H1 (cell line): ENCODE results near the gene CMBL. TPM values are rescaled to one million over a fixed set of nuclear protein-coding genes. Genes with fewer than 3 reads are reported as not detected.
A peak's percentile ranks its signal among the peaks of the same experiment; 100 is the strongest.

ENCODE experiments used
- CTCF ChIA-PET: fragments of 300-600 bp; sonication (Branson Sonifier 250); formaldehyde crosslinking; loops from one replicate; lab custom pipeline; 2021; ENCODE audit not compliant: partially characterized antibody; lab: Charles Lee
- POLR2A ChIA-PET: fragments of 300-600 bp; sonication (Branson Sonifier 250); formaldehyde crosslinking; loops from one replicate; lab custom pipeline; 2021; ENCODE audit warnings: inconsistent platforms; ENCODE audit not compliant: partially characterized antibody; lab: Charles Lee
- DNase-seq, 2 experiments: peaks; one replicate each; pipeline versions ENCODE4 v3.0.0 to v3.0.0-alpha.2; 2010 to 2022; ENCODE audit warnings: low spot score in 2 of 2, low read depth in 1 of 2, mixed read lengths in 1 of 2
- FAIRE-seq: peaks from 2 replicates; lab custom pipeline; 2011; peaks lifted over from hg19 to GRCh38; lab: Jason Lieb, UNC
- H2AFZ ChIP-seq: 2 replicates; pipeline ENCODE4 v1.8.1; 2012; ENCODE audit warnings: low read length, inconsistent platforms
- H2AK5ac ChIP-seq: 2 replicates; pipeline ENCODE4 v1.6.1; 2013; ENCODE audit warnings: low read depth, low read length
- H2BK120ac ChIP-seq: replicated peaks from 2 replicates; pipeline ENCODE3; 2013; ENCODE audit warnings: low read depth, low read length, inconsistent platforms
- H2BK12ac ChIP-seq: 2 replicates; pipeline ENCODE4 v1.6.1; 2013; ENCODE audit warnings: low read depth, low read length
- H2BK15ac ChIP-seq: 2 replicates; pipeline ENCODE4 v1.6.1; 2013; ENCODE audit warnings: low read length
- H2BK20ac ChIP-seq: 2 replicates; pipeline ENCODE4 v1.6.1; 2013; ENCODE audit warnings: low read length
- H2BK5ac ChIP-seq: 2 replicates; pipeline ENCODE4 v1.6.1; 2013; ENCODE audit warnings: low read depth, low read length
- H3K14ac ChIP-seq: 2 replicates; pipeline ENCODE4 v1.6.1; 2013; ENCODE audit warnings: inconsistent platforms; ENCODE audit not compliant: insufficient read length
- H3K18ac ChIP-seq: 2 replicates; pipeline ENCODE4 v1.6.1; 2013; ENCODE audit warnings: low read length; ENCODE audit errors: extremely low read depth
- H3K23ac ChIP-seq: 2 replicates; pipeline ENCODE4 v1.6.1; 2013; ENCODE audit warnings: inconsistent platforms; ENCODE audit not compliant: insufficient read length
- H3K23me2 ChIP-seq: 2 replicates; pipeline ENCODE4 v1.6.1; 2013; ENCODE audit warnings: low read depth, low read length
- H3K27ac ChIP-seq: 2 replicates; pipeline ENCODE4 v1.6.1; 2011; ENCODE audit warnings: low read depth, low read length, inconsistent platforms
- H3K27me3 ChIP-seq, 4 experiments: replicated peaks in 1 of 4; 1 replicate in 1 of 4; 2 replicates in 3 of 4; pipeline versions ENCODE4 v1.6.1 to v1.8.1; 2011 to 2013; ENCODE audit warnings: low read length in 3 of 4, mild to moderate bottlenecking in 3 of 4, inconsistent platforms in 2 of 4, mixed read lengths in 2 of 4, moderate library complexity in 1 of 4; ENCODE audit not compliant: control insufficient read depth in 3 of 4, insufficient read depth in 3 of 4; ENCODE audit errors: extremely low read depth in 1 of 4
- H3K36me3 ChIP-seq, 4 experiments: 2 replicates each; pipeline versions ENCODE4 v1.6.1 to v1.8.1; 2011 to 2013; ENCODE audit warnings: mild to moderate bottlenecking in 4 of 4, low read length in 3 of 4, moderate library complexity in 2 of 4, control low read depth in 1 of 4, inconsistent platforms in 1 of 4; ENCODE audit not compliant: insufficient read depth in 4 of 4, control insufficient read depth in 2 of 4
- H3K4ac ChIP-seq: replicated peaks from 2 replicates; pipeline ENCODE3; 2013; ENCODE audit warnings: low read length, low read depth, mixed read lengths, inconsistent platforms; ENCODE audit not compliant: insufficient read length
- H3K4me1 ChIP-seq, 4 experiments: replicated peaks in 1 of 4; 1 replicate in 1 of 4; 2 replicates in 3 of 4; pipeline versions ENCODE4 v1.6.1 to v1.8.1; 2011 to 2013; ENCODE audit warnings: low read length in 3 of 4, inconsistent platforms in 2 of 4, mixed read lengths in 1 of 4; ENCODE audit not compliant: insufficient read depth in 4 of 4, control insufficient read depth in 3 of 4
- H3K4me2 ChIP-seq, 2 experiments: 2 replicates each; pipeline versions ENCODE4 v1.6.1 to v1.8.1; 2011 to 2013; ENCODE audit warnings: low read depth in 2 of 2, low read length in 2 of 2, control low read depth in 1 of 2, inconsistent platforms in 1 of 2, mild to moderate bottlenecking in 1 of 2; ENCODE audit not compliant: insufficient read depth in 1 of 2
- H3K4me3 ChIP-seq, 4 experiments: fragments of 200-600, 300-600 bp in 1 of 4; sonication (generic), shearing (Covaris generic), sonication (Bioruptor Twin) in 1 of 4; 2 replicates each; pipeline versions ENCODE4 v1.5.1 to v1.8.1; 2011 to 2016; ENCODE audit warnings: low read length in 4 of 4, low read depth in 3 of 4, control low read depth in 2 of 4, inconsistent platforms in 2 of 4, mild to moderate bottlenecking in 2 of 4, mixed read lengths in 1 of 4, moderate library complexity in 1 of 4; ENCODE audit not compliant: insufficient read depth in 2 of 4; ENCODE audit errors: extremely low read depth in 1 of 4
- H3K56ac ChIP-seq: replicated peaks from 2 replicates; pipeline ENCODE3; 2013; ENCODE audit warnings: low read depth, mild to moderate bottlenecking, mixed read lengths, low read length, inconsistent platforms; ENCODE audit not compliant: insufficient read length
- H3K79me1 ChIP-seq: 2 replicates; pipeline ENCODE4 v1.6.1; 2013; ENCODE audit warnings: low read depth, low read length, control low read depth
- H3K79me2 ChIP-seq, 2 experiments: 2 replicates each; pipeline versions ENCODE4 v1.6.1 to v1.8.1; 2012 to 2013; ENCODE audit warnings: low read length in 2 of 2, mild to moderate bottlenecking in 2 of 2, inconsistent platforms in 1 of 2; ENCODE audit not compliant: insufficient read depth in 2 of 2, control insufficient read depth in 1 of 2
- H3K9ac ChIP-seq, 4 experiments: replicated peaks in 1 of 4; 1 replicate in 1 of 4; 2 replicates in 3 of 4; pipeline versions ENCODE4 v1.6.1 to v1.8.1; 2011 to 2013; ENCODE audit warnings: low read depth in 3 of 4, low read length in 3 of 4, control low read depth in 2 of 4, mild to moderate bottlenecking in 2 of 4, moderate library complexity in 2 of 4, inconsistent platforms in 1 of 4; ENCODE audit errors: extremely low read depth in 1 of 4
- H3K9me3 ChIP-seq, 2 experiments: 2 replicates each; pipeline versions ENCODE4 v1.6.1 to v1.8.1; 2012 to 2013; ENCODE audit warnings: mild to moderate bottlenecking in 2 of 2, moderate library complexity in 2 of 2, control low read depth in 1 of 2, inconsistent platforms in 1 of 2, low read depth in 1 of 2, low read length in 1 of 2, mixed read lengths in 1 of 2; ENCODE audit not compliant: insufficient read depth in 2 of 2
- H4K20me1 ChIP-seq, 2 experiments: replicated peaks in 1 of 2; 2 replicates each; pipeline versions ENCODE3 to v1.8.1; 2011 to 2013; ENCODE audit warnings: inconsistent platforms in 2 of 2, low read length in 2 of 2, mild to moderate bottlenecking in 1 of 2; ENCODE audit not compliant: insufficient read depth in 2 of 2, control insufficient read depth in 1 of 2
- H4K5ac ChIP-seq: 2 replicates; pipeline ENCODE4 v1.6.1; 2013; ENCODE audit warnings: low read length, low read depth, mixed read lengths, inconsistent platforms; ENCODE audit not compliant: insufficient read length
- H4K8ac ChIP-seq: 2 replicates; pipeline ENCODE4 v1.8.0; 2013; ENCODE audit warnings: mild to moderate bottlenecking, moderate library complexity, low read length, inconsistent platforms; ENCODE audit not compliant: insufficient read depth; ENCODE audit errors: extremely low read depth
- H4K91ac ChIP-seq: replicated peaks from 2 replicates; pipeline ENCODE3; 2013; ENCODE audit warnings: low read length, mixed read lengths, inconsistent platforms; ENCODE audit not compliant: insufficient read length
- ATF2 ChIP-seq: IDR thresholded peaks from 2 replicates; pipeline ENCODE4 v1.6.1; 2012; ENCODE audit warnings: low read length, inconsistent platforms
- CBX5 ChIP-seq: fragments of 300-800, 300-1000 bp; sonication (generic); IDR thresholded peaks from 2 replicates; pipeline ENCODE4 v1.7.1; 2016; ENCODE audit warnings: antibody characterized with exemption, low read length, low read depth
- HDAC6 ChIP-seq: IDR thresholded peaks from one replicate; pipeline ENCODE4 v1.7.1; 2012; ENCODE audit warnings: low read depth, mild to moderate bottlenecking, inconsistent platforms, low read length, moderate library complexity
- MAFK ChIP-seq: IDR thresholded peaks from 2 replicates; pipeline ENCODE4 v1.6.1; 2012; ENCODE audit warnings: low read depth, mild to moderate bottlenecking, improper control_type of control experiment, low read length
- MAX ChIP-seq: IDR thresholded peaks from 2 replicates; pipeline ENCODE4 v1.6.1; 2012; ENCODE audit warnings: inconsistent platforms
- NANOG ChIP-seq: IDR thresholded peaks from 2 replicates; pipeline ENCODE4 v1.6.1; 2011; ENCODE audit warnings: low read length, low read depth, mild to moderate bottlenecking, inconsistent platforms; ENCODE audit not compliant: insufficient read depth, poor library complexity, severe bottlenecking
- RAD21 ChIP-seq, 2 experiments: IDR thresholded peaks in 1 of 2; conservative IDR thresholded peaks in 1 of 2; 2 replicates each; pipeline ENCODE4 v1.6.1; 2011; ENCODE audit warnings: low read depth in 2 of 2, low read length in 2 of 2, improper control_type of control experiment in 1 of 2, inconsistent platforms in 1 of 2, mild to moderate bottlenecking in 1 of 2, moderate library complexity in 1 of 2
- YY1 ChIP-seq: IDR thresholded peaks from 2 replicates; pipeline ENCODE4 v1.6.1; 2011; ENCODE audit warnings: low read depth, mild to moderate bottlenecking, low read length
- ZNF274 ChIP-seq: IDR thresholded peaks from 2 replicates; pipeline ENCODE4 v1.7.0; 2012; ENCODE audit warnings: low read length, borderline replicate concordance; ENCODE audit errors: extremely low read depth
- WGBS, 2 experiments: shearing (Covaris generic) in 1 of 2; methylation state at CpG; one replicate each; pipeline versions ENCODE4 v1.1.6 to v1.1.7; 2013 to 2015; ENCODE audit warnings: low lambda C conversion rate in 2 of 2, mixed read lengths in 2 of 2, inconsistent platforms in 1 of 2, low coverage in 1 of 2, missing lambda C conversion rate in 1 of 2; ENCODE audit not compliant: insufficient replicate concordance in 2 of 2, insufficient coverage in 1 of 2, insufficient read length in 1 of 2; ENCODE audit errors: extremely low coverage in 1 of 2, missing lambda C conversion rate in 1 of 2; 5-methylcytosine and 5-hydroxymethylcytosine counted together
- polyA plus RNA-seq, 7 experiments: library from polyadenylated mRNA; depleted of rRNA in 3 of 7; stranded (reverse) in 5 of 7; unstranded in 2 of 7; fragments of >200 nt in 5 of 7; fragments of 200-250 nt in 2 of 7; gene quantifications; 1 replicate in 5 of 7; 2 replicates in 1 of 7; 4 replicates in 1 of 7; pipeline versions ENCODE4 v1.2.1 to v1.2.3, GENCODE V29; 2011 to 2013; ENCODE audit warnings: missing spikeins in 2 of 7, mixed read lengths in 2 of 7
- total RNA-seq: library from RNA; stranded (reverse); fragmentation: NEBNext Ultra II Directional; extraction: Animal tissue kit (Norgen Biotek cat#: 25700); gene quantifications from 2 replicates; pipeline ENCODE4 v1.2.1, GENCODE V29; 2021

CMBL gene
- total and polyA plus RNA-seq, 2 of the 8 experiments (the other 6 are each of a cell fraction or from before 2014, with no cell fraction given), result 27.9 to 32.1 TPM

GRCh38 chr5:10310066-10310779 is 2.5 kb upstream of the CMBL start:
- no peak overlapping the region for H4K8ac ChIP-seq
- CTCF ChIA-PET, result interaction anchor here (0.7 to 1.2 kb wide), 4 partner anchors 16 to 94 kb away, joined by 3 read pairs; no protein-coding TSS in a partner anchor
- no peak overlapping the region; the same call in 1 of the 2 replicates for H2BK15ac ChIP-seq
- DNase-seq, result no peak
- no peak overlapping the region for H3K23ac ChIP-seq
- H3K4me3 ChIP-seq, result no peak overlapping the region
- H2BK12ac ChIP-seq, result no peak overlapping the region
- no peak overlapping the region for H4K5ac ChIP-seq
- H3K36me3 ChIP-seq, result no peaks in the 10 kb centered on the region
- H3K56ac ChIP-seq, result no peak overlapping the region
- WGBS, 2 experiments, result 91% methylated on average over 8 of the region's 8 CpGs; no CpG with 5 or more reads in 1 of the 2 experiments
- no peak overlapping the region for H3K9ac ChIP-seq
- H3K79me1 ChIP-seq, result no peaks in the 10 kb centered on the region
- H4K20me1 ChIP-seq, result no peaks in the 10 kb centered on the region
- H3K4me1 ChIP-seq, result peaks cover 0 to 6% (median 4%) of the 10 kb centered on the region in 4 experiments; a peak in 5 of 7 replicates
- peaks cover 0 to 2% (median 0%) of the 10 kb centered on the region in 4 experiments; a peak in 1 of 7 replicates for H3K27me3 ChIP-seq
- H3K18ac ChIP-seq, result 0 out of 2 replicates have a peak overlapping the region, but pooled peaks have one; percentile 24
- H3K79me2 ChIP-seq, result no peaks in the 10 kb centered on the region
- H3K4me2 ChIP-seq, result no peak overlapping the region
- POLR2A ChIA-PET, result interaction anchor here (1.3 kb wide), 1 partner anchor 9 kb away, joined by 4 read pairs; no protein-coding TSS in a partner anchor
- H3K4ac ChIP-seq, result no peak overlapping the region
- H2AFZ ChIP-seq, result no peak overlapping the region
- FAIRE-seq, result no peak
- H2AK5ac ChIP-seq, result no peak overlapping the region
- no peak overlapping the region for H2BK120ac ChIP-seq
- no peak overlapping the region for H4K91ac ChIP-seq
- 0 out of 2 replicates have a peak overlapping the region, but pooled peaks have one; percentile 10 for H2BK20ac ChIP-seq
- H3K14ac ChIP-seq, result no peak overlapping the region
- H2BK5ac ChIP-seq, result 0 out of 2 replicates have a peak overlapping the region, but pooled peaks have one; percentile 22
- peaks cover 6% of the 10 kb centered on the region for H3K23me2 ChIP-seq
- H3K9me3 ChIP-seq, result no peaks in the 10 kb centered on the region; a peak in 1 of 4 replicates
- H3K27ac ChIP-seq, result no peak overlapping the region
- TF ChIP-seq YY1 (peak; percentile 68), CBX5 (no peak), MAX (0 out of 2 replicates have a peak, but pooled peaks have one; percentile 43), ZNF274 (no peak), MAFK (peak; percentile 82), HDAC6 (no peak), RAD21 (IDR thresholded peaks at IDR 0.05 in 1 of 2, conservative IDR thresholded peaks at IDR 0.05 in 1 of 2; ENCODE audit: low read depth in 2 of 2, low read length in 2 of 2) (no peak), ATF2 (no peak), NANOG (no peak)
